Liver (tissue), 9 donors: ENCODE measurements around the gene TRIP13. TPM values are rescaled to one million over a fixed set of nuclear protein-coding genes. Genes with fewer than 3 reads are reported as not detected.

Source experiments
- DNase-seq: peaks from one replicate; pipeline ENCODE4 v3.0.0-alpha.2; 2017; ENCODE audit warnings: low spot score
- H3K27ac ChIP-seq, 2 donors: one replicate each; pipeline ENCODE4 v1.7.0; 2013; ENCODE audit warnings: inconsistent platforms in 2 of 2, low read length in 2 of 2, control low read depth in 1 of 2, low read depth in 1 of 2, mild to moderate bottlenecking in 1 of 2
- H3K27me3 ChIP-seq, 4 donors: one replicate each; pipeline versions ENCODE4 v1.6.1 to v1.7.0; 2013; ENCODE audit warnings: low read length in 3 of 4, inconsistent platforms in 1 of 4, mild to moderate bottlenecking in 1 of 4, moderate library complexity in 1 of 4; ENCODE audit not compliant: control insufficient read depth in 4 of 4, insufficient read depth in 4 of 4
- H3K36me3 ChIP-seq, 4 donors: one replicate each; pipeline versions ENCODE4 v1.6.1 to v1.7.0; 2013; ENCODE audit warnings: low read length in 3 of 4, mild to moderate bottlenecking in 3 of 4, low read depth in 1 of 4, moderate library complexity in 1 of 4; ENCODE audit not compliant: control insufficient read depth in 4 of 4, insufficient read depth in 3 of 4
- H3K4me1 ChIP-seq, 4 donors: one replicate each; pipeline versions ENCODE4 v1.6.1 to v1.7.0; 2013; ENCODE audit warnings: low read length in 3 of 4, mild to moderate bottlenecking in 3 of 4, moderate library complexity in 1 of 4; ENCODE audit not compliant: control insufficient read depth in 4 of 4, insufficient read depth in 4 of 4
- H3K4me3 ChIP-seq, 3 donors: one replicate each; pipeline versions ENCODE4 v1.6.1 to v1.7.0; 2013; ENCODE audit warnings: low read length in 3 of 3, control low read depth in 1 of 3, low read depth in 1 of 3, mild to moderate bottlenecking in 1 of 3
- H3K9ac ChIP-seq, 2 donors: one replicate each; pipeline ENCODE4 v1.7.0; 2013; ENCODE audit warnings: low read length in 2 of 2, mild to moderate bottlenecking in 2 of 2, moderate library complexity in 2 of 2, control low read depth in 1 of 2, low read depth in 1 of 2
- H3K9me3 ChIP-seq, 4 donors: one replicate each; pipeline versions ENCODE4 v1.6.1 to v1.7.0; 2013; ENCODE audit warnings: low read length in 3 of 4; ENCODE audit not compliant: control insufficient read depth in 4 of 4
- EGR1 ChIP-seq, 2 donors: IDR thresholded peaks; 2 replicates each; pipeline ENCODE4 v1.6.1; 2016 to 2018; ENCODE audit warnings: antibody characterized with exemption in 2 of 2, low read depth in 2 of 2
- FOXA1 ChIP-seq: IDR thresholded peaks from 2 replicates; pipeline ENCODE4 v1.6.1; 2016; ENCODE audit warnings: antibody characterized with exemption
- FOXA2 ChIP-seq: IDR thresholded peaks from 2 replicates; pipeline ENCODE4 v1.6.1; 2016; ENCODE audit warnings: antibody characterized with exemption
- HNF4A ChIP-seq, 2 donors: conservative IDR thresholded peaks; 2 replicates each; pipeline ENCODE4 v1.6.1; 2016; ENCODE audit warnings: antibody characterized with exemption in 2 of 2, mild to moderate bottlenecking in 2 of 2
- NR2F2 ChIP-seq: IDR thresholded peaks from 2 replicates; pipeline ENCODE4 v1.6.1; 2016; ENCODE audit warnings: antibody characterized with exemption
- RAD21 ChIP-seq, 2 donors: IDR thresholded peaks; 2 replicates each; pipeline ENCODE4 v1.6.1; 2016; ENCODE audit warnings: antibody characterized with exemption in 2 of 2, mild to moderate bottlenecking in 2 of 2
- RXRA ChIP-seq, 2 donors: IDR thresholded peaks; 2 replicates each; pipeline ENCODE4 v1.6.1; 2017 to 2018; ENCODE audit warnings: antibody characterized with exemption in 2 of 2, mild to moderate bottlenecking in 1 of 2
- SP1 ChIP-seq: IDR thresholded peaks from 2 replicates; pipeline ENCODE4 v1.6.1; 2018; ENCODE audit warnings: antibody characterized with exemption, mild to moderate bottlenecking
- YY1 ChIP-seq: IDR thresholded peaks from 2 replicates; pipeline ENCODE4 v1.6.1; 2016; ENCODE audit warnings: antibody characterized with exemption, mild to moderate bottlenecking
- WGBS: extraction: QIAGEN DNeasy Blood & Tissue Kit; methylation state at CpG from one replicate; pipeline ENCODE4 v1.1.7; 2013; 5-methylcytosine and 5-hydroxymethylcytosine counted together
- polyA plus RNA-seq, 2 donors: library from polyadenylated mRNA; stranded (reverse) in 1 of 2; unstranded in 1 of 2; fragments of 200-250 nt in 1 of 2; fragments of >200 nt in 1 of 2; fragmentation: Nextera tagmentation in 1 of 2; extraction: Ambion mirVana in 1 of 2; gene quantifications; one replicate each; pipeline versions ENCODE4 v1.2.1 to v1.2.3, GENCODE V29; 2013 to 2015
- total RNA-seq, 2 donors: library from RNA; depleted of rRNA; stranded (reverse); fragments of >200 nt; gene quantifications; one replicate each; pipeline ENCODE4 v1.2.3, GENCODE V29; 2014
- TF ChIP-seq, protein P1 (sequence below): IDR thresholded peaks from 2 replicates; pipeline ENCODE4 v1.6.1; 2016; ENCODE audit warnings: antibody characterized with exemption, mild to moderate bottlenecking
- TF ChIP-seq, protein P2 (sequence below): IDR thresholded peaks from 2 replicates; pipeline ENCODE4 v1.6.1; 2016; ENCODE audit warnings: antibody characterized with exemption
- TF ChIP-seq, protein P3 (sequence below): IDR thresholded peaks from 2 replicates; pipeline ENCODE4 v1.6.1; 2016; ENCODE audit warnings: antibody characterized with exemption
- TF ChIP-seq, protein P4 (sequence below): fragments of 150-350 bp; IDR thresholded peaks from 2 replicates; pipeline ENCODE4 v1.5.1; 2017; ENCODE audit warnings: improper control_type of control experiment, low read depth, low read length; ENCODE audit not compliant: missing input control
- donor health status: healthy.
- donor health status: healthy.
- donor health status: healthy.
- donor health status: healthy.
- donor health status: healthy.

The TRIP13 gene
- total and polyA plus RNA-seq, 4 donors, result 0.42 to 12.4 (median 0.84) TPM

DNA sequence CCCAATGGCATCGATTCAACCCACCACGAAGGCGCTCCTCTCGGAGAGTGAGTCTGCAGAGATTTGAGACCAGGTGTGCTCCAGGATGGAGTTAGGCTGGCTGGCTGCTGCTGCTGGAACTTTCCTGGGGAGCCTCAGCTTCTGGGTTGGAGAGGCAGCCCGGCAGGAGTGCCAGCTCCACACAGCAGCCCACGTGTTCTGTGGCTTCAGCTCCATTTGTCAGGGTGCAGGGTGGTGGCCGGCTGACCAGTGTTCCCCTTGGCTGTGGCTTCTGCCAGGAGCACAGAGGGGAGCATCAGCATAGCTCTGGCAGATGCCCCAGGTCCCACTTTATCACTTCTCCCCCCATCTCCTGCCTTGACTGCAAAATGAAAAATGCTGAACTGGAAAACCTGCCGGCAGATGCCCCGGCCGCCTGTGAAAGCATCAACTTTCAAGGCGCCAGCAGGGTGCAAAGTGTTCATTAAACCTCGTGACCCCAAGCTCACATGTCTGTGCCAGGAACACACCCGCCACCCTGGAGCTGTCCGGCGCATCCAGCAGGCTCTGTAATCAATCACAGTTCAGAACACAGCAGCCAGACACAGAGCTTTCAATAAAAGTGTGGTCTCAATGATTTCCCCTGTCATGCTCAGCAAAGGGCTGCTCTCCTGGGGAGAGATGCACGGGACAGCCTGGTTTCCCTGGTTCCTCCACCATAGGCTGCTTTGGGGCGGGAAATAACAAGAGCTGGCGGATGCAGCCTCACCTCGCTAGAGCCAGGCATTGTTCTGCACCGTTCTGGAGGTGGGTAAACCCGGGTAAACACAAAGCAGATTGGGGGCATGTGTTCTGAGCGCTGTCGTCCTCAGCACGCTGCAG is 53.2 kb downstream of the TRIP13 start:
- Histone ChIP-seq H3K4me1 (peaks cover 0 to 4% (median 0%) of the 10 kb centered on the region in 4 donors), H3K27ac (no peak overlapping the region), H3K4me3 (no peak overlapping the region), H3K9me3 (no peaks in the 10 kb centered on the region), H3K36me3 (no peaks in the 10 kb centered on the region), H3K9ac (no peak overlapping the region), H3K27me3 (peaks cover 0 to 3% (median 0%) of the 10 kb centered on the region in 4 donors)
- DNase-seq, result no peak
- 29% methylated on average over 24 of the region's 24 CpGs for WGBS
- TF ChIP-seq, protein P1, sequence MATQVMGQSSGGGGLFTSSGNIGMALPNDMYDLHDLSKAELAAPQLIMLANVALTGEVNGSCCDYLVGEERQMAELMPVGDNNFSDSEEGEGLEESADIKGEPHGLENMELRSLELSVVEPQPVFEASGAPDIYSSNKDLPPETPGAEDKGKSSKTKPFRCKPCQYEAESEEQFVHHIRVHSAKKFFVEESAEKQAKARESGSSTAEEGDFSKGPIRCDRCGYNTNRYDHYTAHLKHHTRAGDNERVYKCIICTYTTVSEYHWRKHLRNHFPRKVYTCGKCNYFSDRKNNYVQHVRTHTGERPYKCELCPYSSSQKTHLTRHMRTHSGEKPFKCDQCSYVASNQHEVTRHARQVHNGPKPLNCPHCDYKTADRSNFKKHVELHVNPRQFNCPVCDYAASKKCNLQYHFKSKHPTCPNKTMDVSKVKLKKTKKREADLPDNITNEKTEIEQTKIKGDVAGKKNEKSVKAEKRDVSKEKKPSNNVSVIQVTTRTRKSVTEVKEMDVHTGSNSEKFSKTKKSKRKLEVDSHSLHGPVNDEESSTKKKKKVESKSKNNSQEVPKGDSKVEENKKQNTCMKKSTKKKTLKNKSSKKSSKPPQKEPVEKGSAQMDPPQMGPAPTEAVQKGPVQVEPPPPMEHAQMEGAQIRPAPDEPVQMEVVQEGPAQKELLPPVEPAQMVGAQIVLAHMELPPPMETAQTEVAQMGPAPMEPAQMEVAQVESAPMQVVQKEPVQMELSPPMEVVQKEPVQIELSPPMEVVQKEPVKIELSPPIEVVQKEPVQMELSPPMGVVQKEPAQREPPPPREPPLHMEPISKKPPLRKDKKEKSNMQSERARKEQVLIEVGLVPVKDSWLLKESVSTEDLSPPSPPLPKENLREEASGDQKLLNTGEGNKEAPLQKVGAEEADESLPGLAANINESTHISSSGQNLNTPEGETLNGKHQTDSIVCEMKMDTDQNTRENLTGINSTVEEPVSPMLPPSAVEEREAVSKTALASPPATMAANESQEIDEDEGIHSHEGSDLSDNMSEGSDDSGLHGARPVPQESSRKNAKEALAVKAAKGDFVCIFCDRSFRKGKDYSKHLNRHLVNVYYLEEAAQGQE, result peak; percentile 48
- TF ChIP-seq HNF4A (conservative IDR thresholded peaks at IDR 0.05) (peak in 1 of 2 donors; percentile 21), YY1 (no peak), FOXA1 (no peak), RXRA (IDR thresholded peaks at IDR 0.05) (peak in 1 of 2 donors; percentile 22)

DNA sequence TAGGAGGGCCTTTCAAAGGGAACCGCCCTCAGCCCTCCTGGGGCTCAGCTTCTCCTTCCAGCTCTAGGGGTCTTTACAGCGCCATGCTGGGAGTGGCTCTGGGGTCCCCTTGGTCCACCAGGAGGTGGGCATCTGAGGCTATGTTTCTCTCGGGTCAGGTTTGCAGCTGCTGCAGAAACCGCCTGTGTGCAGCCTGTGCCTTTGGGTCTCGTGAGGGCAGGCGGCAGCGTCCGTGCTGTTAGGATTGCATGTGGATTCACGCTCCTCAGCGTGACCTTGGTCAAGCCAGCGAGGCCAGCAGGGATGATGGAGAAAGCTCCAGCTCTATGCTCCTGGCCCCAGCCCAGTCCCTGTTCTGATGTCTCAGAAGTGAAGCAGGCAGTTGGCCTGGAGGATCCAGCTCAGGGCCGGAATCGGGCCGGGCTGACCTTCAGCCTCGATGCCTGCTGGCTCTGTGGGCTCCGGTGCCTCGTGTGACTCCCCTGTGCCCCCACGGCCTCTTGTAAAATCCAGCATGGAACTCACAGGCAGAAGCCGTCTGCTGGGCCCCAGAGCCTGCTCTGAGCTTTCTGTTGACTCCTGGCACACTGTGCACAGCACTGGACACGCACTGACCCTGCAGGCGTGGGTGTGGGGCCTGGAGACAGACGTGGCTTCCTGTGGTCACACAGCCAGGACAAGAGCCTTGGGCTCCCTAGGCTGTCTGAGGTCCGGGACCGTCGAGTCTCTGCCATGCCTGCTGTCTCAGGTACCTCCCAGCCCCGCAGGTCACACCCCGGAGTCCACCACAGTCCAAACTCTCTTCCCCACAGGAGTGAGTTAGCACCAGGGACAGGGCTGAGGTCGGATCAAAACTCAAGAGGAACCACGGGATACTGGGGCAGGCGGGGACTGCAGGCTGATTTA is 54.3 kb downstream of the TRIP13 start:
- H3K4me3 ChIP-seq, result no peak overlapping the region
- H3K9ac ChIP-seq, result no peak overlapping the region
- H3K9me3 ChIP-seq, result no peaks in the 10 kb centered on the region
- DNase-seq, result no peak
- no peak overlapping the region for H3K27ac ChIP-seq
- H3K36me3 ChIP-seq, result no peaks in the 10 kb centered on the region
- no peak for TF ChIP-seq SP1
- WGBS, result 61% methylated on average over 30 of the region's 30 CpGs
- H3K27me3 ChIP-seq, result peaks cover 0 to 3% (median 0%) of the 10 kb centered on the region in 4 donors
- peaks cover 0 to 4% (median 0%) of the 10 kb centered on the region in 4 donors for H3K4me1 ChIP-seq

DNA sequence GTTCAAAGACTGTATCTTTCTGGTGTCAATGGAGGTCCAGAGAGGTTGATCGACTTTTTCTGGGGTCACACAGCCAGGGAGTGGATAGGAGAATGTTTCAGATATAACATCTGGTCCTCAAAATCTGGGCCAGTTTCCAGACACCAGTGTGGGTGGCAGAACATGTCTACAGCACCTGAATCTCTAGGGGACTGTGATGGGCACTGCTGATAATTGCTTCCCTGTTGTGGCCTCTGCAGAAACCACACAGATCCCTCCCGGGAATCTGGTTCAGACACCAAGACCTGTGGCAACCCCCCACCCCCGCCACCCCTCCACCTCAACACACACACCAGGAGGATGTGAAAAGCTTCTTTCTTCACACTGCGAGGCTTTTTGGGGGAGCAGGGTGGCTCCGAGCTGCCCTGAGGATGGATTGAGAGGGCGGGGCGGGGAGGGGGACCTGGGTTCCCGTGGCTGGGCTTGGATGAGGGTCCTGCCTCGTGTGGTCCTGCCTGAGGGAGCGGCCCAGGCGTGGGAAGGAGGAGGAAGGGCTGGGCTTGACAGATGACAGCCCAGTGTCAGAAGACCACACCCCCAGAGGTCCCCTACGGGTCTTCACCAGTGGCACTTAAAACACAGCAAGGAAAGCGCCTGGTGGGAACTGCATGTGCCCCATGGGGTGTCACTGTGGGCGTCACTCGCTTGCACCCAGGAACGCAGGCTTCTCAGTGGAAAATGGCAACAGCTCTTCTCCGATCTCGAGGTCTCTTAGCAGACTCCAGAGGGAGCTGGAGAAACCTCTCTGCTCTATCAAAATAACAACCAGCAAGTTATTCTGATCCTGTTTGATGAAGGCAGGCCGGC is 55.2 kb downstream of the TRIP13 start:
- no peak overlapping the region for H3K4me3 ChIP-seq
- H3K9ac ChIP-seq, result no peak overlapping the region
- H3K4me1 ChIP-seq, result peaks cover 0 to 4% (median 0%) of the 10 kb centered on the region in 4 donors
- H3K27ac ChIP-seq, result no peak overlapping the region
- no peaks in the 10 kb centered on the region for H3K36me3 ChIP-seq
- DNase-seq, result no peak
- TF ChIP-seq NR2F2, result no peak
- no peak for TF ChIP-seq FOXA2
- TF ChIP-seq HNF4A (conservative IDR thresholded peaks at IDR 0.05), result no peak
- no peak for TF ChIP-seq EGR1 (IDR thresholded peaks at IDR 0.05; ENCODE audit: low read depth in 2 of 2)
- no peak for TF ChIP-seq RAD21 (IDR thresholded peaks at IDR 0.05)
- TF ChIP-seq, protein P2, sequence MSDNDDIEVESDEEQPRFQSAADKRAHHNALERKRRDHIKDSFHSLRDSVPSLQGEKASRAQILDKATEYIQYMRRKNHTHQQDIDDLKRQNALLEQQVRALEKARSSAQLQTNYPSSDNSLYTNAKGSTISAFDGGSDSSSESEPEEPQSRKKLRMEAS, result no peak
- TF ChIP-seq, protein P3, sequence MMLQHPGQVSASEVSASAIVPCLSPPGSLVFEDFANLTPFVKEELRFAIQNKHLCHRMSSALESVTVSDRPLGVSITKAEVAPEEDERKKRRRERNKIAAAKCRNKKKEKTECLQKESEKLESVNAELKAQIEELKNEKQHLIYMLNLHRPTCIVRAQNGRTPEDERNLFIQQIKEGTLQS, result no peak
- no peak for TF ChIP-seq SP1
- TF ChIP-seq, protein P1, result no peak
- TF ChIP-seq, protein P4, sequence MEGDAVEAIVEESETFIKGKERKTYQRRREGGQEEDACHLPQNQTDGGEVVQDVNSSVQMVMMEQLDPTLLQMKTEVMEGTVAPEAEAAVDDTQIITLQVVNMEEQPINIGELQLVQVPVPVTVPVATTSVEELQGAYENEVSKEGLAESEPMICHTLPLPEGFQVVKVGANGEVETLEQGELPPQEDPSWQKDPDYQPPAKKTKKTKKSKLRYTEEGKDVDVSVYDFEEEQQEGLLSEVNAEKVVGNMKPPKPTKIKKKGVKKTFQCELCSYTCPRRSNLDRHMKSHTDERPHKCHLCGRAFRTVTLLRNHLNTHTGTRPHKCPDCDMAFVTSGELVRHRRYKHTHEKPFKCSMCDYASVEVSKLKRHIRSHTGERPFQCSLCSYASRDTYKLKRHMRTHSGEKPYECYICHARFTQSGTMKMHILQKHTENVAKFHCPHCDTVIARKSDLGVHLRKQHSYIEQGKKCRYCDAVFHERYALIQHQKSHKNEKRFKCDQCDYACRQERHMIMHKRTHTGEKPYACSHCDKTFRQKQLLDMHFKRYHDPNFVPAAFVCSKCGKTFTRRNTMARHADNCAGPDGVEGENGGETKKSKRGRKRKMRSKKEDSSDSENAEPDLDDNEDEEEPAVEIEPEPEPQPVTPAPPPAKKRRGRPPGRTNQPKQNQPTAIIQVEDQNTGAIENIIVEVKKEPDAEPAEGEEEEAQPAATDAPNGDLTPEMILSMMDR, result no peak
- no peaks in the 10 kb centered on the region for H3K9me3 ChIP-seq
- H3K27me3 ChIP-seq, result peaks cover 0 to 3% (median under 1%) of the 10 kb centered on the region in 4 donors
- 65% methylated on average over 19 of the region's 19 CpGs for WGBS
